IMR-90 (cell line): ENCODE measurements around the gene DENND6B.

Experiments used
- CEBPB ChIP-seq: IDR thresholded peaks from 2 replicates; pipeline ENCODE4 v1.6.1; 2012; ENCODE audit warnings: low read depth, low read length, improper control_type of control experiment
- MAFK ChIP-seq: IDR thresholded peaks from 2 replicates; pipeline ENCODE4 v1.6.1; 2012; ENCODE audit warnings: low read depth, low read length, improper control_type of control experiment
- MXI1 ChIP-seq: IDR thresholded peaks from 2 replicates; pipeline ENCODE4 v1.6.1; 2012; ENCODE audit warnings: low read depth, mild to moderate bottlenecking, low read length, moderate library complexity, borderline replicate concordance
- NFE2L2 ChIP-seq: fragments of 150-350 bp; IDR thresholded peaks from 2 replicates; pipeline ENCODE4 v1.6.1; 2016; ENCODE audit warnings: low read depth, mild to moderate bottlenecking, low read length
- POLR2A ChIP-seq: IDR thresholded peaks from 2 replicates; pipeline ENCODE4 v1.6.1; 2012; ENCODE audit warnings: mild to moderate bottlenecking, low read depth, low read length
- RAD21 ChIP-seq: IDR thresholded peaks from 2 replicates; pipeline ENCODE4 v1.6.1; 2012; ENCODE audit warnings: low read length, improper control_type of control experiment
- RFX5 ChIP-seq: IDR thresholded peaks from 2 replicates; pipeline ENCODE4 v1.8.0; 2012; ENCODE audit warnings: low read depth, mild to moderate bottlenecking, low read length, moderate library complexity
- TF ChIP-seq, protein P1 (sequence below): conservative IDR thresholded peaks from 2 replicates; pipeline ENCODE4 v1.5.1; 2012; ENCODE audit warnings: mild to moderate bottlenecking, low read depth, low read length, improper control_type of control experiment

- TF ChIP-seq RFX5 (no peak), CEBPB (no peak), MAFK (no peak), POLR2A (peak; percentile 67), RAD21 (peak; percentile 75), NFE2L2 (no peak), MXI1 (peak; percentile 93)
- TF ChIP-seq, protein P1, sequence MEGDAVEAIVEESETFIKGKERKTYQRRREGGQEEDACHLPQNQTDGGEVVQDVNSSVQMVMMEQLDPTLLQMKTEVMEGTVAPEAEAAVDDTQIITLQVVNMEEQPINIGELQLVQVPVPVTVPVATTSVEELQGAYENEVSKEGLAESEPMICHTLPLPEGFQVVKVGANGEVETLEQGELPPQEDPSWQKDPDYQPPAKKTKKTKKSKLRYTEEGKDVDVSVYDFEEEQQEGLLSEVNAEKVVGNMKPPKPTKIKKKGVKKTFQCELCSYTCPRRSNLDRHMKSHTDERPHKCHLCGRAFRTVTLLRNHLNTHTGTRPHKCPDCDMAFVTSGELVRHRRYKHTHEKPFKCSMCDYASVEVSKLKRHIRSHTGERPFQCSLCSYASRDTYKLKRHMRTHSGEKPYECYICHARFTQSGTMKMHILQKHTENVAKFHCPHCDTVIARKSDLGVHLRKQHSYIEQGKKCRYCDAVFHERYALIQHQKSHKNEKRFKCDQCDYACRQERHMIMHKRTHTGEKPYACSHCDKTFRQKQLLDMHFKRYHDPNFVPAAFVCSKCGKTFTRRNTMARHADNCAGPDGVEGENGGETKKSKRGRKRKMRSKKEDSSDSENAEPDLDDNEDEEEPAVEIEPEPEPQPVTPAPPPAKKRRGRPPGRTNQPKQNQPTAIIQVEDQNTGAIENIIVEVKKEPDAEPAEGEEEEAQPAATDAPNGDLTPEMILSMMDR = peak; percentile 84
These were observed at the start of gene DENND6B for GRCh38 chr22:50326956-50327710.
